GM20431 (cell line): Measurements from ENCODE around the gene ARHGEF38.

Experiments used
- in situ Hi-C: fragments of 300-500 bp; cut with MseI, MboI; formaldehyde crosslinking; loops from one replicate; pipeline ENCODE4 v1.15.0; 2020; ENCODE audit warnings: low sequenced_read_pairs; ENCODE audit not compliant: unreplicated experiment

The ARHGEF38 gene

GRCh38 chr4:105551965-105552746 is at the start of gene ARHGEF38:
Gene ARHGEF38, plus strand, starts transcription at chr4:105552620. Its CDS starts 146 bp downstream, at chr4:105552766.
- in situ Hi-C loops: no loop called here

DNA sequence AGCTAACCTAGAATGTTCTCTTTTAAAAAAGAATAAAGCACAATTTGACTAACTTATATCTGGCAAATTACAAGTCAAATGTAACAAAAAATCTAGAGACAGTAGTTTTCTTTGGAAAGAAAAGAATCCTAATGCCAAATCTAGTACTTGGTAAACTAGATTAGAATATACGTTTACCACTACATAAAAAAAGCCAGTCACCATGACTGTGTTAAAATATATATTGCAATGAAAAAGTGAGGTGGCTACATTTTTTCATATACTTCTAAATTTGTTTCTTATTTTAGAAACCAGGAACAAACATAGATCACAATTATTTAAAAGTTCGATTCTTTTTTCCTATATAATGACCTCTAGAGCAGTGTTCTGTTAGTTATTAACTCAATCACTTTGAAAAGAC is 48.9 kb upstream of the ARHGEF38 start:
- in situ Hi-C loops: loop anchor here (25.0 kb wide), 1 partner anchor 209 kb away; the partner anchor contains the start of genes GSTCD and INTS12

DNA sequence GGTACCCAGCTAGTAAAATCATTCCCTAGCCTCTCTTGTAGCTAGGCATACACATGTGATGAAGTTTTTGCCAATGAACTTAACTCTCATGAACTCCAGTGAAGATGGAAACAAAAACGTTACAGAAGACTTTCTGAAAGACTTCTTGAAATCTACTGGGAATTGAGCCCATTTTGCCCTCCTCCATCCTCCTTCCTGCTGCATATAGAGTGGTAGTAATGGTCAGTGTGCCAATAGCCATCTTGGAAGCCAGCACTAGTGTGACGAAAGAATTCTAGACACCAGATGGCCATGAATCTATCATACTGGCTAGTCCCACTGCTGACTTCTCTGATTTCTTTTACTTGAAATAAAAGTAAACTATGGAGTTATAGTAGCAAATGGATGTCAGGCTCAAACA is 47.7 kb upstream of the ARHGEF38 start:
- in situ Hi-C loops: loop anchor here (25.0 kb wide), 1 partner anchor 208 kb away; the partner anchor contains the start of genes GSTCD and INTS12

DNA sequence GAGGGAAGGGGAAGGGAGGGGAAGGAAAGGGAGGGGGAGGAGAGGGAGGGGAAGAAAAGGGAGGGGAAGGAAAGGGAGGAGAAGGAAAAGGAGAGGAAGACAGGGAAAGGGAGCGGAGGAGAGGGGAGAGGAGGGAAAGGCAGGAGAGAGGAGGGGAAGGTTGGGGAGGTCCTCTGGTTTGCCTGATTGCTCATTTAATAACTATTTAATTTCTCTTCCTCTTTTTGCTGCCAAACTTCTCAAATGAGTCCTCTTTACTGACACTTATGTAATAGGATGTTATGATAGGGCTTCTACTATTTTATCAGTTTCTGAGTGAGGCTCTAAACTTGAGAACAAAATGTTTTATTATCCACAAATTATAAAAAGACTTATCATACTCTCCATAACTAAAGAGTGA is 43.1 kb upstream of the ARHGEF38 start:
- in situ Hi-C loops: loop anchor here (25.0 kb wide), 1 partner anchor 203 kb away; the partner anchor contains the start of genes GSTCD and INTS12

GRCh38 chr4:105509714-105510113 is 42.7 kb upstream of the ARHGEF38 start:
- in situ Hi-C loops: loop anchor here (25.0 kb wide), 1 partner anchor 203 kb away; the partner anchor contains the start of genes GSTCD and INTS12

DNA sequence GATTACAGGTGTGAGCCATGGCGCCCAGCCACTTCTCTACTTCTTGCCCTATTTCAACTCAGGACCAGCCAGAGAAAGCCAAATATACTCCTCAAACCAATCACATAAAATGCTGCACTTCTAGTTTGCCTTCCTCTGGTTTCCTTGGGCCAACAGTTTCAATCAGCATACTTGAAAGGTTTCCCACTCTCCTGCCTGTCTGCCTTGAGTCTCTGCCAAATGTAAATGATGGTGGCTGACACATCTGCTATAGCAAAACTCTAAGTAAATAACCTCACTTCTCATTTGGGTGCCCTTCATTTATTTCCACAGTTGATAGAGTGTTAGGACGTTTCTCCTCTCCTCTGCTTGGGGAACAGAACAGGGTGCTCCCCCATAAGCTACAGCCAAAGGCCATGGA is 42.2 kb upstream of the ARHGEF38 start:
- in situ Hi-C loops: loop anchor here (25.0 kb wide), 1 partner anchor 202 kb away; the partner anchor contains the start of genes GSTCD and INTS12

DNA sequence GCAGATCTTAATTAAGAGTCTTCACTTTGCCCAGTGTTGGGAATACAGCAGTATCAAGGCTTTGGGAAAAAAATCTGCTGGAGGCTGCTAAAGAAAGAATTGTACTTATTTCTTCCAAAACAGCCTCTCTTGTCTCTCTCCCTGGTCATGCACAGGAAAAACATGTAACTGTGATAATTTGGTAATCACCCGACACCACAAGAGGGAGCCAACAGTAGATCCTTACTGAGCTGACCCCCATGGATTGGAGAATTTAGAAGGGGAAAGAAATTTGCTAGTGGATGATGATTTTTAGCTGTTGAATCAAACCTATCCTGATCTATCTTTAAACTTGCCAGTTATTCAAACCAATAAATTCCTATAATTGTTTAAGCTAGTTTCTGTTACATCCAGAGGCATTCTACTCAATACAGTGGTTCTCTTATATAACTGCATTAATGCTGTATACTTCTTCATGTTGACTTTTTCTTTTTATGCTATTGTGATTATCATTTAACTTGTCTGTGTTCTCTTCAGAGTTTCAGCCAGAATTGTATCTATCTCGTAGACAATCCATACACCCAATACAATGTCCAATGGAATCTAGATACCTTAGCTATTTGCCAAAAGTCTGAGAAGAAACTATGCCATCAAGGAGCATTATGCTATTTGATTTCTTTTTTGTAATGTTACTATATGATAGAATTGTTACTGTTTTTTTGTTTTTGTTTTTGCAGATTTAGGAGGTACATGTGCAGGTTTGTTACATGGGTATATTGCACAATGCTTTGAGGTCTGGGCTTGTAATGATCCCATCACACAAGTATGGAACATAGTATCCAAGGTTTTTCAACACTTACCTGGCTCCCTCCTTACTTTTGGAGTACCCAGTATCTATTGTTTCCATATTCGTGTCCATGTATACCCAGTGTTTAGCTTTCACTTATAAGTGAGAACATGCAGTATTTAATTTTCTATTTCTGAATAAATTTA is 31.3 kb upstream of the ARHGEF38 start:
- in situ Hi-C loops: loop anchor here (25.0 kb wide), 1 partner anchor 191 kb away; the partner anchor contains the start of genes GSTCD and INTS12

DNA sequence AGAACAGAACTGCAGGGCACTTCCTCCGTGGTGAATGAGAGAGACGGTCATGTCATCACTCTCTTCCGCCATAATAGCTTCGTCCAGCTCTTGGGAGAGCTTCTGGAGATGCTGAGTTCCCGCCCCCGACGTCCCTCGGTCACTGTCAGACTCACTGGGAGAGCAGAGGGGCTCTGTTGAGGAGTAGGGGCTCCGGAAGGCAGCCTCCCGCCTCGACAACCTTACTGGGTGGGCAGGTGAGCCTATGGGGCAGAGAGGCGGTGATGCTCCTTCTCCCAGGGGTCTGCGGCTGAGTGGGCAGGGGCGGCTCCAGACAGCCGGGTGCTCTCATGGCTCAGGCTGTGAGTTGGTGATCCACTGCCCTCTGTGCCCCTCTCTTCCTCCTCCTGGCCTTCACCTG is 25.8 kb upstream of the ARHGEF38 start:
- in situ Hi-C loops: no loop called here

- in situ Hi-C loops: no loop called here
Measured at GRCh38 chr4:105527081-105527480, 25.3 kb upstream of the ARHGEF38 start.

DNA sequence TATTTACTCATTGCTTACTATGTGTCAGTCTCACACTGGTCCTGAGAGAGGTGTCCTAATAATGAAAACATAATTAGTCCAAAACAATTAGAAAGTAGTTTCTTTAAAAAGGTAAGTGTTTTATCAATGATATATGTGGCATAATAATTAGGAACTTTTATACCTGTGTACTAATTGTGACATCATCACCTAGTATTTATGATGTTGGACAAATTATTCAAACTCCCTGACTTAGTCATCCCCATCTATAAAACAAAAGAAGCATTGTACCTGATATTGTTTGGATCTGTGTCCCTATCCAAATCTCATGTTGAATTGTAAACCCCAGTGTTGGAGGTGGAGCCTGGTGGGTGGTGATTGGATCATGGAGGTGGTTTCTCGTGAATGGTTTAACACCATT is 15.8 kb upstream of the ARHGEF38 start:
- in situ Hi-C loops: no loop called here

GRCh38 chr4:105541420-105541819 is 11.0 kb upstream of the ARHGEF38 start:
- in situ Hi-C loops: no loop called here

GRCh38 chr4:105542039-105542438 is 10.4 kb upstream of the ARHGEF38 start:
- in situ Hi-C loops: no loop called here

GRCh38 chr4:105543346-105543745 is 9.1 kb upstream of the ARHGEF38 start:
- in situ Hi-C loops: no loop called here

DNA sequence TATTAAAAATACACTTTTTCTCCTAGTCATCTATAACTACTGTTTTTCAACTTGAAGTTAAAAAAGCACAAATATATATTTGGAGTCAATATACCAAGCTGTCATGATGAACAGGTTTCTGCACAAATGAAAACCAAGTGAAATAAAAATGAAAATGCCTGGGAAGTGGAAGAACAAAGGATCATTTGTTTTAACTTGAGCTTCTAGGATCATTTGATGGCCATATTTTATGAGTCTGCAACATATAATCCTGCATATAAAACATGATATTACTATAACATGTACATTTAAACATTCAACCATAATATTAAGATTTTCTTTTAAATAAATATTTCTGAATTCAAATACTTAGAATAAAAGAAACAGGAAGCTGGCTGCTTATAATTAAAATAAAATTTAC is 8.5 kb upstream of the ARHGEF38 start:
- in situ Hi-C loops: no loop called here

- in situ Hi-C loops: no loop called here
Measured at GRCh38 chr4:105544520-105545286, 7.7 kb upstream of the ARHGEF38 start.

- in situ Hi-C loops: no loop called here
Measured at GRCh38 chr4:105546086-105546485, 6.3 kb upstream of the ARHGEF38 start.

- in situ Hi-C loops: no loop called here
Measured at GRCh38 chr4:105547769-105548168, 4.7 kb upstream of the ARHGEF38 start.

DNA sequence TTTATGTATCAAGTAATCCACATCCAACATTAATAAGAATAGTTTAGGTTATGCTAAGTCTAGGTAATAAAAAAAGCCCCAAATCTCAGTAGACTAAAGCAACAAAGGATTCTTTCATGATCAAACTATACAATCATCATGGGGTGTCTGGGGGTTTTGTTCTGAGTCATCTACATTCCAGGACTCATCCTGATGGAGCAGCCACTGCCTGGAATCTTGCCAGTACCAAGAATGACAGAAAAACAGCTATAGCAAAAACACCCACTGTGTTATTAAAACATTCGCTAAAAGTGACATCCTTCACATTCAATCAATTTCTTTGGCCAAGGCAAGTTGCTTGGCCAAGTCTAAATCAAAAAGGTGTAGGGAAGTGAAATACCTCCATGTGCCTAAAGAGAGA is 3.9 kb upstream of the ARHGEF38 start:
- in situ Hi-C loops: no loop called here

DNA sequence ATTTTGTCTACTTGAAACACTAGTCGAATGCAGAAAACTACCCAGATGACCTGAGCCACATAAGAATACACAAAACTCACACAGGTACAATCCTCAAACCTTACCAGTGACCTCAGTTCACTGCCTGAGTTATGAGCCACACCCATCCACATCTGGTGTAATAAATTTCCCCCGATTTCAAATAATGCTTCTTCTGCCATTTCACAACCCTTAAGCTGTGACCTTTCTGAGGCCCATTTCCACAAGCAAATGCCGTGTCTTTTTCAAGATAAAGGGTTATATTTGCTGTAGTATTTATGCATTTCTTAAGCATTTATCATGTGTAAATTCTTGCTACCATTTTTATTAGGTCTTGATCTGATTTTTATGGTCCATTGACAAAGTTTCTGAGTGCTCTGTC is 1.8 kb upstream of the ARHGEF38 start:
- in situ Hi-C loops: no loop called here

- in situ Hi-C loops: no loop called here
Measured at GRCh38 chr4:105555409-105555808, 3.0 kb downstream of the ARHGEF38 start.
